Body of pancreas (tissue), 4 donors: Measurements from ENCODE around the gene KRT8. TPM values are rescaled to one million over a fixed set of nuclear protein-coding genes. Genes with fewer than 3 reads are reported as not detected.

ENCODE experiments used
- ATAC-seq: fragments of 150-250 bp; one replicate; pipeline ENCODE4 v1.9.1; 2016
- DNase-seq, 4 donors: peaks; one replicate each; pipeline ENCODE4 v3.0.0-alpha.2; 2019
- H3K27ac ChIP-seq, 4 donors: fragments of 200-600 bp; sonication (generic); 1 replicate in 3 of 4; 2 replicates in 1 of 4; pipeline versions ENCODE4 v1.5.1 to v1.6.1; 2016 to 2019; ENCODE audit warnings: mild to moderate bottlenecking in 1 of 4, mixed read lengths in 1 of 4, moderate library complexity in 1 of 4
- H3K27me3 ChIP-seq, 2 donors: fragments of 200-600 bp; sonication (generic); one replicate each; pipeline ENCODE4 v1.6.0; 2016; ENCODE audit warnings: mild to moderate bottlenecking in 1 of 2
- H3K36me3 ChIP-seq, 2 donors: fragments of 200-600 bp; sonication (generic); replicated peaks in 1 of 2; 2 replicates each; pipeline ENCODE4 v1.5.1; 2016; ENCODE audit warnings: low read depth in 2 of 2; ENCODE audit not compliant: insufficient read depth in 1 of 2
- H3K4me1 ChIP-seq: fragments of 200-600 bp; sonication (generic); one replicate; pipeline ENCODE4 v1.6.0; 2016
- H3K4me3 ChIP-seq, 2 donors: fragments of 200-600 bp; sonication (generic); 1 replicate in 1 of 2; 2 replicates in 1 of 2; pipeline ENCODE4 v1.5.1; 2016 to 2019
- H3K9me3 ChIP-seq, 3 donors: fragments of 200-600 bp; sonication (generic); 1 replicate in 2 of 3; 2 replicates in 1 of 3; pipeline ENCODE4 v1.5.1; 2016
- CTCF ChIP-seq, 7 experiments: fragments of 450-650 bp in 4 of 7; fragments of 200-600 bp in 3 of 7; sonication (generic) in 3 of 7; IDR thresholded peaks; one replicate each; pipeline ENCODE4 v1.5.1; 2016 to 2019; ENCODE audit warnings: antibody characterized with exemption in 7 of 7
- POLR2A ChIP-seq, 3 donors: fragments of 450-650 bp; IDR thresholded peaks; one replicate each; pipeline ENCODE4 v1.6.1; 2016; ENCODE audit warnings: antibody characterized with exemption in 3 of 3, mild to moderate bottlenecking in 2 of 3
- WGBS, 2 donors: methylation state at CpG; one replicate each; pipeline ENCODE4 v1.1.5; 2017; 5-methylcytosine and 5-hydroxymethylcytosine counted together
- intact Hi-C: fragments of 100-400 bp; cut with DNase I; formaldehyde crosslinking; loops from one replicate; pipeline ENCODE4 v1.15.1; 2023
- total RNA-seq, 2 donors: library from RNA; depleted of rRNA; stranded (reverse); fragments of >200 nt; gene quantifications; one replicate each; pipeline ENCODE4 v1.1.0, GENCODE V29; 2016

The KRT8 gene
- total RNA-seq, 2 donors from 2014 or later, result 394 to 455 TPM

- Histone ChIP-seq H3K27me3 (no peaks in the 10 kb centered on the region), H3K9me3 (no peaks in the 10 kb centered on the region), H3K27ac (peak overlapping the region; percentile 97 to 99 (median 98)), H3K4me3 (peak overlapping the region in 1 of 2 donors; percentile 5), H3K4me1 (peaks cover 53% of the 10 kb centered on the region), H3K36me3 (peaks cover 4 to 5% of the 10 kb centered on the region in 2 donors)
- TF ChIP-seq POLR2A (IDR thresholded peaks at IDR 0.05) (no peak), CTCF (IDR thresholded peaks at IDR 0.05) (no peak)
- intact Hi-C loops, result no loop called here
- WGBS, 2 donors, result 40 to 45% methylated on average over 1 of the region's 1 CpG
- no peak for DNase-seq
- ATAC-seq, result no peak
Measured at GRCh38 chr12:52951126-52951525, 46.2 kb upstream of the KRT8 start.

GRCh38 chr12:52950553-52950952 lies 45.7 kb upstream of the KRT8 start:
- Histone ChIP-seq H3K4me1 (peaks cover 56% of the 10 kb centered on the region), H3K36me3 (peaks cover 4 to 5% of the 10 kb centered on the region in 2 donors), H3K9me3 (no peaks in the 10 kb centered on the region), H3K27ac (peak overlapping the region; percentile 97 to 99 (median 98)), H3K27me3 (no peaks in the 10 kb centered on the region), H3K4me3 (peak overlapping the region in 1 of 2 donors; percentile 88)
- 14 to 34% methylated on average over 5 to 7 of the region's 7 CpGs for WGBS, 2 donors
- ATAC-seq, result no peak
- intact Hi-C loops, result no loop called here
- peak in 1 of 4 donors; percentile 45 for DNase-seq
- TF ChIP-seq POLR2A (IDR thresholded peaks at IDR 0.05) (no peak), CTCF (IDR thresholded peaks at IDR 0.05) (no peak)

GRCh38 chr12:52949413-52950331 lies 44.8 kb upstream of the KRT8 start:
- ATAC-seq, result peak; percentile 73
- Histone ChIP-seq H3K4me3 (peak overlapping the region; percentile 88 to 95), H3K4me1 (peaks cover 65% of the 10 kb centered on the region), H3K36me3 (peaks cover 4 to 5% of the 10 kb centered on the region in 2 donors), H3K27me3 (no peaks in the 10 kb centered on the region), H3K27ac (peak overlapping the region; percentile 97 to 99 (median 98)), H3K9me3 (no peaks in the 10 kb centered on the region)
- DNase-seq, result peak; percentile 82 to 94 (median 90)
- 4 to 10% methylated on average over 10 to 13 of the region's 13 CpGs for WGBS, 2 donors
- TF ChIP-seq POLR2A (IDR thresholded peaks at IDR 0.05) (peak; percentile 88 to 96 (median 90)), CTCF (IDR thresholded peaks at IDR 0.05) (peak in 4 of 7 experiments; percentile 24 to 41 (median 38))
- intact Hi-C loops, result no loop called here

- Histone ChIP-seq H3K4me3 (no peak overlapping the region), H3K27ac (peak overlapping the region; percentile 97 to 99 (median 98))
- ATAC-seq, result no peak
Measured at GRCh38 chr12:52947738-52948423, 43.0 kb upstream of the KRT8 start.

More at GRCh38 chr12:52947738-52948423, 43.0 kb upstream of the KRT8 start:
- Histone ChIP-seq H3K4me1 (peaks cover 70% of the 10 kb centered on the region), H3K36me3 (peaks cover 4 to 5% of the 10 kb centered on the region in 2 donors), H3K9me3 (no peaks in the 10 kb centered on the region), H3K27me3 (no peaks in the 10 kb centered on the region)
- intact Hi-C loops, result no loop called here
- TF ChIP-seq POLR2A (IDR thresholded peaks at IDR 0.05), result no peak
- DNase-seq, result no peak
- 80 to 90% methylated on average over 12 of the region's 12 CpGs for WGBS, 2 donors
